H1 (cell line): ENCODE measurements around the gene MPIG6B. TPM values are rescaled to one million over a fixed set of nuclear protein-coding genes. Genes with fewer than 3 reads are reported as not detected.

Experiments
- CTCF ChIA-PET: fragments of 300-600 bp; sonication (Branson Sonifier 250); formaldehyde crosslinking; loops from one replicate; lab custom pipeline; 2021; ENCODE audit not compliant: partially characterized antibody; lab: Charles Lee
- POLR2A ChIA-PET: fragments of 300-600 bp; sonication (Branson Sonifier 250); formaldehyde crosslinking; loops from one replicate; lab custom pipeline; 2021; ENCODE audit warnings: inconsistent platforms; ENCODE audit not compliant: partially characterized antibody; lab: Charles Lee
- DNase-seq, 2 experiments: peaks; one replicate each; pipeline versions ENCODE4 v3.0.0 to v3.0.0-alpha.2; 2010 to 2022; ENCODE audit warnings: low spot score in 2 of 2, low read depth in 1 of 2, mixed read lengths in 1 of 2
- FAIRE-seq: peaks from 2 replicates; lab custom pipeline; 2011; peaks lifted over from hg19 to GRCh38; lab: Jason Lieb, UNC
- H2AFZ ChIP-seq: 2 replicates; pipeline ENCODE4 v1.8.1; 2012; ENCODE audit warnings: low read length, inconsistent platforms
- H2AK5ac ChIP-seq: 2 replicates; pipeline ENCODE4 v1.6.1; 2013; ENCODE audit warnings: low read depth, low read length
- H2BK120ac ChIP-seq: replicated peaks from 2 replicates; pipeline ENCODE3; 2013; ENCODE audit warnings: low read depth, low read length, inconsistent platforms
- H2BK12ac ChIP-seq: 2 replicates; pipeline ENCODE4 v1.6.1; 2013; ENCODE audit warnings: low read depth, low read length
- H2BK15ac ChIP-seq: 2 replicates; pipeline ENCODE4 v1.6.1; 2013; ENCODE audit warnings: low read length
- H2BK20ac ChIP-seq: 2 replicates; pipeline ENCODE4 v1.6.1; 2013; ENCODE audit warnings: low read length
- H2BK5ac ChIP-seq: 2 replicates; pipeline ENCODE4 v1.6.1; 2013; ENCODE audit warnings: low read depth, low read length
- H3K14ac ChIP-seq: 2 replicates; pipeline ENCODE4 v1.6.1; 2013; ENCODE audit warnings: inconsistent platforms; ENCODE audit not compliant: insufficient read length
- H3K18ac ChIP-seq: 2 replicates; pipeline ENCODE4 v1.6.1; 2013; ENCODE audit warnings: low read length; ENCODE audit errors: extremely low read depth
- H3K23ac ChIP-seq: 2 replicates; pipeline ENCODE4 v1.6.1; 2013; ENCODE audit warnings: inconsistent platforms; ENCODE audit not compliant: insufficient read length
- H3K23me2 ChIP-seq: 2 replicates; pipeline ENCODE4 v1.6.1; 2013; ENCODE audit warnings: low read depth, low read length
- H3K27ac ChIP-seq: 2 replicates; pipeline ENCODE4 v1.6.1; 2011; ENCODE audit warnings: low read depth, low read length, inconsistent platforms
- H3K27me3 ChIP-seq, 4 experiments: replicated peaks in 1 of 4; 1 replicate in 1 of 4; 2 replicates in 3 of 4; pipeline versions ENCODE4 v1.6.1 to v1.8.1; 2011 to 2013; ENCODE audit warnings: low read length in 3 of 4, mild to moderate bottlenecking in 3 of 4, inconsistent platforms in 2 of 4, mixed read lengths in 2 of 4, moderate library complexity in 1 of 4; ENCODE audit not compliant: control insufficient read depth in 3 of 4, insufficient read depth in 3 of 4; ENCODE audit errors: extremely low read depth in 1 of 4
- H3K36me3 ChIP-seq, 4 experiments: 2 replicates each; pipeline versions ENCODE4 v1.6.1 to v1.8.1; 2011 to 2013; ENCODE audit warnings: mild to moderate bottlenecking in 4 of 4, low read length in 3 of 4, moderate library complexity in 2 of 4, control low read depth in 1 of 4, inconsistent platforms in 1 of 4; ENCODE audit not compliant: insufficient read depth in 4 of 4, control insufficient read depth in 2 of 4
- H3K4ac ChIP-seq: replicated peaks from 2 replicates; pipeline ENCODE3; 2013; ENCODE audit warnings: low read length, low read depth, mixed read lengths, inconsistent platforms; ENCODE audit not compliant: insufficient read length
- H3K4me1 ChIP-seq, 4 experiments: replicated peaks in 1 of 4; 1 replicate in 1 of 4; 2 replicates in 3 of 4; pipeline versions ENCODE4 v1.6.1 to v1.8.1; 2011 to 2013; ENCODE audit warnings: low read length in 3 of 4, inconsistent platforms in 2 of 4, mixed read lengths in 1 of 4; ENCODE audit not compliant: insufficient read depth in 4 of 4, control insufficient read depth in 3 of 4
- H3K4me2 ChIP-seq, 2 experiments: 2 replicates each; pipeline versions ENCODE4 v1.6.1 to v1.8.1; 2011 to 2013; ENCODE audit warnings: low read depth in 2 of 2, low read length in 2 of 2, control low read depth in 1 of 2, inconsistent platforms in 1 of 2, mild to moderate bottlenecking in 1 of 2; ENCODE audit not compliant: insufficient read depth in 1 of 2
- H3K4me3 ChIP-seq, 4 experiments: fragments of 200-600, 300-600 bp in 1 of 4; sonication (generic), shearing (Covaris generic), sonication (Bioruptor Twin) in 1 of 4; 2 replicates each; pipeline versions ENCODE4 v1.5.1 to v1.8.1; 2011 to 2016; ENCODE audit warnings: low read length in 4 of 4, low read depth in 3 of 4, control low read depth in 2 of 4, inconsistent platforms in 2 of 4, mild to moderate bottlenecking in 2 of 4, mixed read lengths in 1 of 4, moderate library complexity in 1 of 4; ENCODE audit not compliant: insufficient read depth in 2 of 4; ENCODE audit errors: extremely low read depth in 1 of 4
- H3K56ac ChIP-seq: replicated peaks from 2 replicates; pipeline ENCODE3; 2013; ENCODE audit warnings: low read depth, mild to moderate bottlenecking, mixed read lengths, low read length, inconsistent platforms; ENCODE audit not compliant: insufficient read length
- H3K79me1 ChIP-seq: 2 replicates; pipeline ENCODE4 v1.6.1; 2013; ENCODE audit warnings: low read depth, low read length, control low read depth
- H3K79me2 ChIP-seq, 2 experiments: 2 replicates each; pipeline versions ENCODE4 v1.6.1 to v1.8.1; 2012 to 2013; ENCODE audit warnings: low read length in 2 of 2, mild to moderate bottlenecking in 2 of 2, inconsistent platforms in 1 of 2; ENCODE audit not compliant: insufficient read depth in 2 of 2, control insufficient read depth in 1 of 2
- H3K9ac ChIP-seq, 4 experiments: replicated peaks in 1 of 4; 1 replicate in 1 of 4; 2 replicates in 3 of 4; pipeline versions ENCODE4 v1.6.1 to v1.8.1; 2011 to 2013; ENCODE audit warnings: low read depth in 3 of 4, low read length in 3 of 4, control low read depth in 2 of 4, mild to moderate bottlenecking in 2 of 4, moderate library complexity in 2 of 4, inconsistent platforms in 1 of 4; ENCODE audit errors: extremely low read depth in 1 of 4
- H3K9me3 ChIP-seq, 2 experiments: 2 replicates each; pipeline versions ENCODE4 v1.6.1 to v1.8.1; 2012 to 2013; ENCODE audit warnings: mild to moderate bottlenecking in 2 of 2, moderate library complexity in 2 of 2, control low read depth in 1 of 2, inconsistent platforms in 1 of 2, low read depth in 1 of 2, low read length in 1 of 2, mixed read lengths in 1 of 2; ENCODE audit not compliant: insufficient read depth in 2 of 2
- H4K20me1 ChIP-seq, 2 experiments: replicated peaks in 1 of 2; 2 replicates each; pipeline versions ENCODE3 to v1.8.1; 2011 to 2013; ENCODE audit warnings: inconsistent platforms in 2 of 2, low read length in 2 of 2, mild to moderate bottlenecking in 1 of 2; ENCODE audit not compliant: insufficient read depth in 2 of 2, control insufficient read depth in 1 of 2
- H4K5ac ChIP-seq: 2 replicates; pipeline ENCODE4 v1.6.1; 2013; ENCODE audit warnings: low read length, low read depth, mixed read lengths, inconsistent platforms; ENCODE audit not compliant: insufficient read length
- H4K8ac ChIP-seq: 2 replicates; pipeline ENCODE4 v1.8.0; 2013; ENCODE audit warnings: mild to moderate bottlenecking, moderate library complexity, low read length, inconsistent platforms; ENCODE audit not compliant: insufficient read depth; ENCODE audit errors: extremely low read depth
- H4K91ac ChIP-seq: replicated peaks from 2 replicates; pipeline ENCODE3; 2013; ENCODE audit warnings: low read length, mixed read lengths, inconsistent platforms; ENCODE audit not compliant: insufficient read length
- ASH2L ChIP-seq: fragments of 200-600, 300-600 bp; sonication (generic); IDR thresholded peaks from one replicate; pipeline ENCODE4 v1.7.1; 2017; ENCODE audit warnings: low read length
- FOSL1 ChIP-seq: IDR thresholded peaks from 2 replicates; pipeline ENCODE4 v1.6.1; 2011; ENCODE audit warnings: mild to moderate bottlenecking, low read depth, low read length, moderate library complexity; ENCODE audit not compliant: insufficient read depth
- JUND ChIP-seq: IDR thresholded peaks from 2 replicates; pipeline ENCODE4 v1.6.1; 2011; ENCODE audit warnings: mild to moderate bottlenecking, improper control_type of control experiment, low read length
- POLR2A ChIP-seq, 2 experiments: IDR thresholded peaks; 1 replicate in 1 of 2; 2 replicates in 1 of 2; pipeline ENCODE4 v1.6.1; 2011; ENCODE audit warnings: low read depth in 2 of 2, low read length in 2 of 2, mild to moderate bottlenecking in 2 of 2; ENCODE audit errors: control extremely low read depth in 1 of 2
- RNF2 ChIP-seq: fragments of 200-900, 300-1000 bp; sonication (generic); IDR thresholded peaks from 2 replicates; pipeline ENCODE4 v1.7.1; 2016; ENCODE audit warnings: borderline replicate concordance, low read depth, mild to moderate bottlenecking, antibody characterized with exemption, low read length; ENCODE audit not compliant: poor library complexity, severe bottlenecking; ENCODE audit errors: missing control alignments
- RXRA ChIP-seq: IDR thresholded peaks from 2 replicates; pipeline ENCODE4 v1.6.1; 2011; ENCODE audit warnings: low read depth, mild to moderate bottlenecking, low read length, moderate library complexity; ENCODE audit not compliant: insufficient read depth
- TAF1 ChIP-seq: IDR thresholded peaks from 2 replicates; pipeline ENCODE4 v1.6.1; 2011; ENCODE audit warnings: mild to moderate bottlenecking, low read depth, low read length
- TBP ChIP-seq: IDR thresholded peaks from 2 replicates; pipeline ENCODE4 v1.6.1; 2011; ENCODE audit warnings: low read depth, low read length, improper control_type of control experiment
- YY1 ChIP-seq: IDR thresholded peaks from 2 replicates; pipeline ENCODE4 v1.6.1; 2011; ENCODE audit warnings: low read depth, mild to moderate bottlenecking, low read length
- WGBS, 2 experiments: shearing (Covaris generic) in 1 of 2; methylation state at CpG; one replicate each; pipeline versions ENCODE4 v1.1.6 to v1.1.7; 2013 to 2015; ENCODE audit warnings: low lambda C conversion rate in 2 of 2, mixed read lengths in 2 of 2, inconsistent platforms in 1 of 2, low coverage in 1 of 2, missing lambda C conversion rate in 1 of 2; ENCODE audit not compliant: insufficient replicate concordance in 2 of 2, insufficient coverage in 1 of 2, insufficient read length in 1 of 2; ENCODE audit errors: extremely low coverage in 1 of 2, missing lambda C conversion rate in 1 of 2; 5-methylcytosine and 5-hydroxymethylcytosine counted together
- polyA plus RNA-seq, 7 experiments: library from polyadenylated mRNA; depleted of rRNA in 3 of 7; stranded (reverse) in 5 of 7; unstranded in 2 of 7; fragments of >200 nt in 5 of 7; fragments of 200-250 nt in 2 of 7; gene quantifications; 1 replicate in 5 of 7; 2 replicates in 1 of 7; 4 replicates in 1 of 7; pipeline versions ENCODE4 v1.2.1 to v1.2.3, GENCODE V29; 2011 to 2013; ENCODE audit warnings: missing spikeins in 2 of 7, mixed read lengths in 2 of 7
- total RNA-seq: library from RNA; stranded (reverse); fragmentation: NEBNext Ultra II Directional; extraction: Animal tissue kit (Norgen Biotek cat#: 25700); gene quantifications from 2 replicates; pipeline ENCODE4 v1.2.1, GENCODE V29; 2021
- TF ChIP-seq, protein P1 (sequence below), 3 experiments: IDR thresholded peaks; 1 replicate in 2 of 3; 2 replicates in 1 of 3; pipeline versions ENCODE4 v1.5.1 to v1.6.1; 2011; ENCODE audit warnings: low read length in 3 of 3, mild to moderate bottlenecking in 3 of 3, inconsistent platforms in 2 of 3, low read depth in 1 of 3, moderate library complexity in 1 of 3; ENCODE audit not compliant: insufficient read depth in 1 of 3; ENCODE audit errors: control extremely low read depth in 1 of 3

MPIG6B gene
- total and polyA plus RNA-seq, 2 of the 8 experiments (the other 6 are each of a cell fraction or from before 2014, with no cell fraction given) = 0.18 TPM; not detected in 1

DNA sequence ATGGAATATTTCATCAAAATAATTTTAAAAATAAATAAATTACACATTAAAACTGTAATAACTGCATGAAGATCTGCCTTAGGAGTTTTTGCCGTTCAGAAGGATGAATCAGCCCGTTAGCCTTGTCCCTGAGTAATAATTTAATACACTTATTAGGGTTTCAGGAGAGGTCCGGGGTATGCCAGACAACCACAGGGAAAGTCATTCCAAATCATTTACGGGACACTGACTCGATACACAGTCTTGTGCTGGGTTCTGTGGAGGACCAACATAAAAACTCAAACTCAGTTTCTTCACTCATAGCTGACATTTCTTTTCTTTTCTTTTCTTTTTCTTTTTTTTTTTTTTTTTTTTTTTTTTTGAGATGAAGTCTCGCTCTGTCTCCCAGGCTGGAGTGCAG is 17.2 kb upstream of the MPIG6B start:
- ChIA-PET POLR2A (interaction anchor here (1.1 kb wide), 1 partner anchor 34 kb away, joined by 5 read pairs; the partner anchor contains the start of gene MSH5), CTCF (interaction anchor here (1.1 to 1.2 kb wide), 2 partner anchors 16 to 64 kb away, joined by 3 read pairs; no protein-coding TSS in a partner anchor)

More for the DNA sequence above, 17.2 kb upstream of the MPIG6B start:
- Histone ChIP-seq H3K27me3 (no peaks in the 10 kb centered on the region), H2BK12ac (no peak overlapping the region), H2BK20ac (no peak overlapping the region), H3K4me2 (no peak overlapping the region)
- no peak for TF ChIP-seq ASH2L
- TF ChIP-seq YY1 = no peak
- TF ChIP-seq POLR2A (IDR thresholded peaks at IDR 0.05; ENCODE audit: control extremely low read depth in 1 of 2, low read depth in 2 of 2, low read length in 2 of 2) = no peak
- no peak for TF ChIP-seq TAF1
- TF ChIP-seq TBP = no peak
- no peak for TF ChIP-seq RXRA
- no peak for TF ChIP-seq JUND
- no peak for TF ChIP-seq RNF2
- no peak for TF ChIP-seq FOSL1
- TF ChIP-seq, protein P1, sequence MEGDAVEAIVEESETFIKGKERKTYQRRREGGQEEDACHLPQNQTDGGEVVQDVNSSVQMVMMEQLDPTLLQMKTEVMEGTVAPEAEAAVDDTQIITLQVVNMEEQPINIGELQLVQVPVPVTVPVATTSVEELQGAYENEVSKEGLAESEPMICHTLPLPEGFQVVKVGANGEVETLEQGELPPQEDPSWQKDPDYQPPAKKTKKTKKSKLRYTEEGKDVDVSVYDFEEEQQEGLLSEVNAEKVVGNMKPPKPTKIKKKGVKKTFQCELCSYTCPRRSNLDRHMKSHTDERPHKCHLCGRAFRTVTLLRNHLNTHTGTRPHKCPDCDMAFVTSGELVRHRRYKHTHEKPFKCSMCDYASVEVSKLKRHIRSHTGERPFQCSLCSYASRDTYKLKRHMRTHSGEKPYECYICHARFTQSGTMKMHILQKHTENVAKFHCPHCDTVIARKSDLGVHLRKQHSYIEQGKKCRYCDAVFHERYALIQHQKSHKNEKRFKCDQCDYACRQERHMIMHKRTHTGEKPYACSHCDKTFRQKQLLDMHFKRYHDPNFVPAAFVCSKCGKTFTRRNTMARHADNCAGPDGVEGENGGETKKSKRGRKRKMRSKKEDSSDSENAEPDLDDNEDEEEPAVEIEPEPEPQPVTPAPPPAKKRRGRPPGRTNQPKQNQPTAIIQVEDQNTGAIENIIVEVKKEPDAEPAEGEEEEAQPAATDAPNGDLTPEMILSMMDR (IDR thresholded peaks at IDR 0.05; ENCODE audit: control extremely low read depth in 1 of 3, insufficient read depth in 1 of 3, low read depth in 1 of 3, low read length in 3 of 3) = no peak
- TF ChIP-seq, all 59 proteins: peak for 0
- Histone ChIP-seq H3K18ac (no peak overlapping the region), H4K8ac (no peak overlapping the region), H3K79me2 (peaks cover 0 to 7% of the 10 kb centered on the region in 2 experiments; a peak in 2 of 4 replicates), H2AFZ (no peak overlapping the region), H3K23ac (no peak overlapping the region), H3K36me3 (no peaks in the 10 kb centered on the region; a peak in 1 of 8 replicates), H4K91ac (no peak overlapping the region), H4K5ac (no peak overlapping the region), H2BK15ac (no peak overlapping the region), H3K23me2 (peaks cover 11% of the 10 kb centered on the region; the same call in 1 of the 2 replicates), H3K4me3 (no peak overlapping the region), H3K9me3 (no peaks in the 10 kb centered on the region), H3K4me1 (peaks cover 2 to 7% (median 4%) of the 10 kb centered on the region in 4 experiments; a peak in 5 of 7 replicates), H3K9ac (no peak overlapping the region), H3K79me1 (peaks cover 6% of the 10 kb centered on the region), H4K20me1 (no peaks in the 10 kb centered on the region), H3K56ac (no peak overlapping the region), H2AK5ac (no peak overlapping the region), H3K4ac (no peak overlapping the region), H3K14ac (no peak overlapping the region), H2BK120ac (no peak overlapping the region), H2BK5ac (no peak overlapping the region), H3K27ac (no peak overlapping the region)
- DNase-seq = no peak
- WGBS, 2 experiments = 91% methylated on average over 5 of the region's 6 CpGs; no CpG with 5 or more reads in 1 of the 2 experiments
- FAIRE-seq = no peak
